ENCODE measurements around the gene DOLK. TPM values are rescaled to one million over a fixed set of nuclear protein-coding genes. Genes with fewer than 3 reads are reported as not detected.

DOLK gene
- total RNA-seq = 10 to 100 TPM; 10.6 to 17.6 TPM

GRCh38 chr9:128947527-128948301 is at the start of gene DOLK, which contains the start of gene NUP188:
DOLK (minus strand) TSS chr9:128947603; CDS start chr9:128947303, 300 bp downstream.
NUP188 (plus strand) TSS chr9:128947699; CDS start chr9:128947720, 21 bp downstream.
- ATAC-seq (ENCODE audit: insufficient number of reproducible peaks, low FRiP score, low read depth) = peak; percentile 82
- TF ChIP-seq CTCF (IDR thresholded peaks at IDR 0.05) = no peak
- Histone ChIP-seq H3K27me3 (replicated peaks; ENCODE audit: insufficient read depth) (no peaks in the 10 kb centered on the region), H3K4me3 (peak within 1 kb of the TSS; percentile 97), H3K36me3 (peaks cover 4% of the 10 kb centered on the region), H3K9me3 (no peaks in the 10 kb centered on the region), H3K27ac (peak within 1 kb of the TSS; percentile 93 to 94), H3K4me1 (ENCODE audit: control insufficient read depth in 1 of 2, low read depth in 2 of 2) (peaks cover 8 to 23% of the 10 kb centered on the region in 2 donors)
- peak; percentile 85 for DNase-seq (ENCODE audit: low spot score)

- Histone ChIP-seq H3K4me3 (no peak overlapping the region), H3K27ac (no peak overlapping the region), H3K36me3 (peaks cover 62% of the 10 kb centered on the region), H3K4me1 (ENCODE audit: control insufficient read depth in 1 of 2, low read depth in 2 of 2) (peaks cover 0 to 6% of the 10 kb centered on the region in 2 donors), H3K27me3 (replicated peaks; ENCODE audit: insufficient read depth) (no peaks in the 10 kb centered on the region), H3K9me3 (no peaks in the 10 kb centered on the region)
- ATAC-seq (ENCODE audit: insufficient number of reproducible peaks, low FRiP score, low read depth) (no peak), DNase-seq (ENCODE audit: low spot score) (no peak)
- TF ChIP-seq CTCF (IDR thresholded peaks at IDR 0.05) = no peak
Observed at GRCh38 chr9:128995791-128996190, 48.4 kb upstream of the DOLK start.

- Histone ChIP-seq H3K27ac (no peak overlapping the region), H3K36me3 (peaks cover 47% of the 10 kb centered on the region), H3K4me3 (no peak overlapping the region), H3K4me1 (ENCODE audit: control insufficient read depth in 1 of 2, low read depth in 2 of 2) (peaks cover 0 to 6% of the 10 kb centered on the region in 2 donors), H3K9me3 (no peaks in the 10 kb centered on the region), H3K27me3 (replicated peaks; ENCODE audit: insufficient read depth) (no peaks in the 10 kb centered on the region)
- DNase-seq (ENCODE audit: low spot score) = no peak
- ATAC-seq (ENCODE audit: insufficient number of reproducible peaks, low FRiP score, low read depth) = no peak
- TF ChIP-seq CTCF (IDR thresholded peaks at IDR 0.05) = no peak
Observed at GRCh38 chr9:128992995-128993394, 45.6 kb upstream of the DOLK start.

GRCh38 chr9:128987805-128988204 is 40.4 kb upstream of the DOLK start:
- DNase-seq (ENCODE audit: low spot score) = peak; percentile 30

More at GRCh38 chr9:128987805-128988204, 40.4 kb upstream of the DOLK start:
- ATAC-seq (ENCODE audit: insufficient number of reproducible peaks, low FRiP score, low read depth) = peak; percentile 85
- peak overlapping the region; percentile 68 to 80 for H3K27ac ChIP-seq
- peaks cover 46% of the 10 kb centered on the region for H3K36me3 ChIP-seq
- H3K4me3 ChIP-seq = peak overlapping the region; percentile 51
- H3K4me1 ChIP-seq (ENCODE audit: control insufficient read depth in 1 of 2, low read depth in 2 of 2) = peaks cover 2 to 21% of the 10 kb centered on the region in 2 donors
- no peaks in the 10 kb centered on the region for H3K27me3 ChIP-seq (replicated peaks; ENCODE audit: insufficient read depth)
- TF ChIP-seq CTCF (IDR thresholded peaks at IDR 0.05) = no peak
- no peaks in the 10 kb centered on the region for H3K9me3 ChIP-seq

Data from thoracic aorta (tissue), 2 donors.